A549 (cell line): ENCODE measurements around the gene SYAP1. TPM values are rescaled to one million over a fixed set of nuclear protein-coding genes. Genes with fewer than 3 reads are reported as not detected.

Source experiments
- ATAC-seq, 2 experiments: fragments of 200-7000 bp in 1 of 2; fragments of >200 bp in 1 of 2; cut with Nextera tagmentation in 1 of 2; cut with Tn5 transposase in 1 of 2; 3 replicates each; pipeline versions ENCODE4 v1.8.0 to v1.9.1; 2018 to 2020; ENCODE audit warnings: mild to moderate bottlenecking in 1 of 2, moderate library complexity in 1 of 2
- CTCF ChIA-PET: fragments of 300-600 bp; sonication (Branson Sonifier 250); formaldehyde crosslinking; extraction: SDS; loops from one replicate; lab custom pipeline; 2021; ENCODE audit warnings: antibody characterized with exemption, inconsistent platforms; lab: Yijun Ruan, JAX
- POLR2A ChIA-PET: fragments of 350-600 bp; formaldehyde crosslinking; extraction: SDS; loops from one replicate; lab custom pipeline; 2021; ENCODE audit warnings: antibody characterized with exemption, inconsistent platforms; lab: Yijun Ruan, JAX
- DNase-seq, 2 experiments: peaks; one replicate each; pipeline versions ENCODE4 v3.0.0 to v3.0.0-alpha.2; 2011 to 2016; ENCODE audit warnings: low read depth in 1 of 2, low spot score in 1 of 2
- FAIRE-seq: peaks from 2 replicates; lab custom pipeline; 2011; peaks lifted over from hg19 to GRCh38; lab: Jason Lieb, UNC
- H3K27ac ChIP-seq, 2 experiments: fragments of >200 bp; sonication (Bioruptor Twin); formaldehyde crosslinking; 3 replicates each; pipeline ENCODE4 v1.5.1; 2016 to 2017
- H3K4me1 ChIP-seq: fragments of >200 bp; sonication (Bioruptor Twin); formaldehyde crosslinking; 3 replicates; pipeline ENCODE4 v1.6.1; 2016
- H3K4me2 ChIP-seq: fragments of >200 bp; sonication (Bioruptor Twin); formaldehyde crosslinking; 3 replicates; pipeline ENCODE4 v1.6.1; 2016
- H3K4me3 ChIP-seq: fragments of >200 bp; sonication (Bioruptor Twin); formaldehyde crosslinking; 3 replicates; pipeline ENCODE4 v1.5.1; 2016
- H3K9me3 ChIP-seq: fragments of >200 bp; sonication (Bioruptor Twin); formaldehyde crosslinking; 3 replicates; pipeline ENCODE4 v1.6.1; 2016
- CBX8 ChIP-seq: fragments of 200-600 bp; sonication (generic); IDR thresholded peaks from 2 replicates; pipeline ENCODE4 v1.6.1; 2016
- CEBPB ChIP-seq, 2 experiments: fragments of >200 bp in 1 of 2; sonication (Bioruptor Twin) in 1 of 2; formaldehyde crosslinking in 1 of 2; IDR thresholded peaks; 2 replicates each; pipeline ENCODE4 v1.6.1; 2012 to 2016
- EP300 ChIP-seq, 2 experiments: fragments of >200 bp; sonication (Bioruptor Twin); formaldehyde crosslinking; IDR thresholded peaks; 2 replicates in 1 of 2; 3 replicates in 1 of 2; pipeline ENCODE4 v1.6.1; 2016 to 2017
- HOXA7 ChIP-seq: fragments of 250-450 bp; sonication (Bioruptor Pico); IDR thresholded peaks from 2 replicates; pipeline ENCODE4 v1.5.0; 2020; ENCODE audit warnings: mild to moderate bottlenecking, moderate library complexity
- JUN ChIP-seq, 2 experiments: fragments of >200 bp; sonication (Bioruptor Twin); formaldehyde crosslinking; IDR thresholded peaks; 2 replicates in 1 of 2; 3 replicates in 1 of 2; pipeline ENCODE4 v1.6.1; 2016 to 2017
- MYC ChIP-seq: IDR thresholded peaks from 2 replicates; pipeline ENCODE4 v1.6.1; 2012; ENCODE audit warnings: mild to moderate bottlenecking, inconsistent platforms, low read length, improper control_type of control experiment, borderline replicate concordance
- PHF8 ChIP-seq: fragments of 200-600 bp; sonication (generic); IDR thresholded peaks from 2 replicates; pipeline ENCODE4 v1.6.1; 2016; ENCODE audit warnings: low read depth, mild to moderate bottlenecking, antibody characterized with exemption, moderate library complexity, borderline replicate concordance
- POLR2A ChIP-seq: IDR thresholded peaks from 2 replicates; pipeline ENCODE4 v1.6.1; 2012; ENCODE audit warnings: mild to moderate bottlenecking, low read length
- POLR2AphosphoS2 ChIP-seq: conservative IDR thresholded peaks from 2 replicates; pipeline ENCODE4 v1.6.1; 2012; ENCODE audit warnings: low read length, improper control_type of control experiment, inconsistent platforms
- RFX5 ChIP-seq: fragments of 450-650 bp; IDR thresholded peaks from 2 replicates; pipeline ENCODE4 v1.7.1; 2014; ENCODE audit warnings: antibody characterized with exemption, mild to moderate bottlenecking, moderate library complexity
- ZC3H11A ChIP-seq: fragments of 450-650 bp; IDR thresholded peaks from 2 replicates; pipeline ENCODE4 v1.6.1; 2014; ENCODE audit warnings: antibody characterized with exemption, mild to moderate bottlenecking
- ZSCAN20 ChIP-seq: fragments of 250-450 bp; sonication (Bioruptor Pico); IDR thresholded peaks from 2 replicates; pipeline ENCODE4 v1.8.0; 2022; ENCODE audit warnings: mild to moderate bottlenecking, moderate library complexity
- WGBS: methylation state at CpG from one replicate; pipeline ENCODE4 v1.1.6; 2017; ENCODE audit errors: missing lambda C conversion rate; 5-methylcytosine and 5-hydroxymethylcytosine counted together
- polyA plus RNA-seq, 4 experiments: library from polyadenylated mRNA; depleted of rRNA in 3 of 4; stranded (reverse); fragments of >200 nt; fragmentation: RNase III in 1 of 4; extraction: RNeasy Plus Mini Kit Qiagen cat#74134 plus additional on column Dnase treatment in 1 of 4; gene quantifications; 2 replicates in 3 of 4; 3 replicates in 1 of 4; pipeline ENCODE4 v1.2.3, GENCODE V29; 2011 to 2017
- TF ChIP-seq, protein P1 (sequence below): fragments of >200 bp; sonication (Bioruptor Twin); formaldehyde crosslinking; IDR thresholded peaks from 3 replicates; pipeline ENCODE4 v1.6.1; 2016
- TF ChIP-seq, protein P2 (sequence below): IDR thresholded peaks from 2 replicates; pipeline ENCODE4 v1.6.1; 2012
- TF ChIP-seq, protein P3 (sequence below): fragments of 150-350 bp; IDR thresholded peaks from 2 replicates; pipeline ENCODE4 v1.6.1; 2014; ENCODE audit warnings: low read depth, mild to moderate bottlenecking, low read length
- TF ChIP-seq, protein P4 (sequence below): fragments of 450-650 bp; IDR thresholded peaks from 2 replicates; pipeline ENCODE4 v1.6.1; 2014; ENCODE audit warnings: antibody characterized with exemption
- TF ChIP-seq, protein P5 (sequence below): fragments of 200-600 bp; sonication (generic); IDR thresholded peaks from 2 replicates; pipeline ENCODE4 v1.6.1; 2016; ENCODE audit warnings: antibody characterized with exemption, mild to moderate bottlenecking, moderate library complexity

The SYAP1 gene
- polyA plus RNA-seq, 2 of the 4 experiments (the other 2 are of a cell fraction) = 18.9 to 20.9 TPM

DNA sequence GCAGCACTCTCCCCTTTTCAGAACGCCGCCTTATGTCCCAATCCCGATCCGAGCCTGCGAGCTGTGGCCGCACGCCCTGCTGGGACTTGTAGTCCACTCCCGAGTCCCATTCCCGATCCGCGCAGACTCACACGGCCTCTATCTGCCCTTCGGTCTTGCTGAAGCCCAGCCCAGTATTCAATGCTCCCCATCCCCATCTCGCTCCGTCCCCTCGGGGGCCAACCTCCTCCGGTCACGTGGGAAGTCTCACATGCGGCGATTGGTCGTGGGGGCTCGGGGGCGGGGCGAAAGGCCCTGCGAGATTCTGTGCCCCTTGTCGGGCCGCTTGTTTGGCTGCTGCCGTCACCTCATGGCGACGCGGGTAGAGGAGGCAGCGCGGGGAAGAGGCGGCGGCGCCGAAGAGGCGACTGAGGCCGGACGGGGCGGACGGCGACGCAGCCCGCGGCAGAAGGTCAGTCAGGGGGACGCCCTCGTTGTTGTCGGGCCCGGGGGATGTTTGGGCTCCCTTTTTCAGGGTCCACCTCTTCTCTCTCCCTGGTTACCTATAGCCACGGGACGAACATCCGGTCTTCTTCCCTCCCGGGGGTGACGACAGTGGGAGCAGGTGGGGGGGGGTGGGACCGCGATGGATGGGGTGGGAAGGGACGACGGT lies 66.9 kb downstream of the SYAP1 start, which contains the start of gene TXLNG:
TXLNG (plus strand) TSS at position 328 of the 652 bp plus-strand sequence; CDS start at position 350, 22 bp downstream.
- Histone ChIP-seq H3K27ac (peak within 1 kb of the TSS; percentile 77 to 100), H3K9me3 (no peaks in the 10 kb centered on the region), H3K4me3 (peak within 1 kb of the TSS; percentile 89), H3K4me2 (peak within 1 kb of the TSS; percentile 90), H3K4me1 (peaks cover 24% of the 10 kb centered on the region)
- ATAC-seq (peak; percentile 98 to 99), DNase-seq (peak; percentile 86 to 99), FAIRE-seq (peak; percentile 94)
- WGBS = 5% methylated on average over 16 of the region's 59 CpGs
- TF ChIP-seq, protein P1, sequence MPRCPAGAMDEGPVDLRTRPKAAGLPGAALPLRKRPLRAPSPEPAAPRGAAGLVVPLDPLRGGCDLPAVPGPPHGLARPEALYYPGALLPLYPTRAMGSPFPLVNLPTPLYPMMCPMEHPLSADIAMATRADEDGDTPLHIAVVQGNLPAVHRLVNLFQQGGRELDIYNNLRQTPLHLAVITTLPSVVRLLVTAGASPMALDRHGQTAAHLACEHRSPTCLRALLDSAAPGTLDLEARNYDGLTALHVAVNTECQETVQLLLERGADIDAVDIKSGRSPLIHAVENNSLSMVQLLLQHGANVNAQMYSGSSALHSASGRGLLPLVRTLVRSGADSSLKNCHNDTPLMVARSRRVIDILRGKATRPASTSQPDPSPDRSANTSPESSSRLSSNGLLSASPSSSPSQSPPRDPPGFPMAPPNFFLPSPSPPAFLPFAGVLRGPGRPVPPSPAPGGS = 0 out of 3 replicates have a peak, but pooled peaks have one; percentile 34
- TF ChIP-seq, protein P2, sequence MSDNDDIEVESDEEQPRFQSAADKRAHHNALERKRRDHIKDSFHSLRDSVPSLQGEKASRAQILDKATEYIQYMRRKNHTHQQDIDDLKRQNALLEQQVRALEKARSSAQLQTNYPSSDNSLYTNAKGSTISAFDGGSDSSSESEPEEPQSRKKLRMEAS = peak; percentile 55
- TF ChIP-seq, protein P3, sequence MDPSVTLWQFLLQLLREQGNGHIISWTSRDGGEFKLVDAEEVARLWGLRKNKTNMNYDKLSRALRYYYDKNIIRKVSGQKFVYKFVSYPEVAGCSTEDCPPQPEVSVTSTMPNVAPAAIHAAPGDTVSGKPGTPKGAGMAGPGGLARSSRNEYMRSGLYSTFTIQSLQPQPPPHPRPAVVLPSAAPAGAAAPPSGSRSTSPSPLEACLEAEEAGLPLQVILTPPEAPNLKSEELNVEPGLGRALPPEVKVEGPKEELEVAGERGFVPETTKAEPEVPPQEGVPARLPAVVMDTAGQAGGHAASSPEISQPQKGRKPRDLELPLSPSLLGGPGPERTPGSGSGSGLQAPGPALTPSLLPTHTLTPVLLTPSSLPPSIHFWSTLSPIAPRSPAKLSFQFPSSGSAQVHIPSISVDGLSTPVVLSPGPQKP = no peak
- TF ChIP-seq PHF8 (peak; percentile 64; the same call in 1 of the 2 replicates), POLR2A (peak; percentile 79), CEBPB (IDR thresholded peaks at IDR 0.05) (peak in 1 of 2 experiments; percentile 63; a peak in 2 of 4 replicates), JUN (IDR thresholded peaks at IDR 0.05) (peak; percentile 38 to 69; a peak in 4 of 5 replicates), ZC3H11A (no peak), MYC (peak; percentile 53; the same call in 1 of the 2 replicates)
- TF ChIP-seq, protein P4, sequence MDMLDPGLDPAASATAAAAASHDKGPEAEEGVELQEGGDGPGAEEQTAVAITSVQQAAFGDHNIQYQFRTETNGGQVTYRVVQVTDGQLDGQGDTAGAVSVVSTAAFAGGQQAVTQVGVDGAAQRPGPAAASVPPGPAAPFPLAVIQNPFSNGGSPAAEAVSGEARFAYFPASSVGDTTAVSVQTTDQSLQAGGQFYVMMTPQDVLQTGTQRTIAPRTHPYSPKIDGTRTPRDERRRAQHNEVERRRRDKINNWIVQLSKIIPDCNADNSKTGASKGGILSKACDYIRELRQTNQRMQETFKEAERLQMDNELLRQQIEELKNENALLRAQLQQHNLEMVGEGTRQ = peak; percentile 96
- ChIA-PET POLR2A (interaction anchor here (0.6 to 2.0 kb wide), 3 partner anchors 12 to 67 kb away, joined by 3 to 22 read pairs (median 3); partner anchors contain the start of gene SYAP1), CTCF (interaction anchor here (0.6 to 1.1 kb wide), 3 partner anchors 15 to 47 kb away, joined by 3 to 4 read pairs (median 3); no protein-coding TSS in a partner anchor)

DNA sequence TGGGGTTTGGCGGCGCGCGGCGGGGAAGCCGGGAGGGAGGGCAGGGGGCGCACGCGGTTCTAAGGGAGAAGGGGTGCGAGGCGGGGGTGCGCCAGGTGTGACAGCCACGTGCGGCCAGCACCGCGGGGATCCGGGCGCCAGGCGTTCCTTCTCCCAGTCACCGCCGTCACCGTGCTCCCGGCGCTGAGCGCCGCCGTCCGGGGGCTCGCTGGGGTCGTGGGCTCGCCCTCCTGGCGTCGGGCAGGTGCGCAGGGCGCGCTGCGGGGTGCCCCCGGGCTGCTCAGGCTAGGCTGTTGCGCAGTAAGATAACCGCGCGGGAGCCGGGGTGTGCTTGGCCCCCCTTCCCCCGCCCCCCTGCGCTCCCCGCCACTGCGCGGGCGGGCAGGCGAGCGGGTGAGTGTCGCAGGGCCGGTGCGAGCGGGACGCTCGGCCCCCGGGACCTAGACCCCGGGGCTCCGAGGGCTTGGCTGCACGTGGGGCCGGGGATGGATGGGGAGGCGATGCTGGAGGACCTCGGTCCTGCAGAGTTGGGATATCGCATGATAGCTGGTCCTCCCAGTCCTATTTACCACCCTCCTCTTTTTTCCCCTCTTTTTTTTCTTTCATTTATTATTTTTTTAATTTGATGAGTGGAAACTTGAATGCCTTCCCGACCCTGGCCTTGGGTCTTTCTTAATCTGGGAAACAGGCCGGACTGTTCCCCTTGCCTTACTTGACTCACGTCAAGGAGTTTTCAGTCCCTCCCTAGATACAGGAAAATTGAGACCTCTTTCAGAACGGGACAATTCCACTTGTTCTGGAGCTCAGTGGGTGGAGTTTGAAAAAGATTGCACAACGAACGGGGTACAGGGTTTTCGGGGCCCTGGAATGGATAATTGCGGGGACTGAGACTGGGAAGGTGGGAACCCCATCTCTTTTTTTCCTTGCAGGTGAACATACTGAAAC lies 67.7 kb downstream of the SYAP1 start:
- Histone ChIP-seq H3K4me2 (peak overlapping the region; percentile 77), H3K4me1 (peaks cover 24% of the 10 kb centered on the region), H3K4me3 (peak overlapping the region; percentile 89), H3K27ac (peak overlapping the region; percentile 77 to 100), H3K9me3 (no peaks in the 10 kb centered on the region)
- no peak for DNase-seq
- TF ChIP-seq CEBPB (IDR thresholded peaks at IDR 0.05) = peak; percentile 15 to 72; a peak in 3 of 4 replicates
- TF ChIP-seq CBX8 = no peak
- TF ChIP-seq, protein P2 = peak; percentile 60; the same call in 1 of the 2 replicates
- POLR2A ChIA-PET = interaction anchor here (0.6 to 1.5 kb wide), 2 partner anchors 15 to 68 kb away, joined by 3 to 6 read pairs; partner anchors contain the start of gene SYAP1
- FAIRE-seq = no peak
- CTCF ChIA-PET = no interaction called here
- 2% methylated on average over 42 of the region's 73 CpGs for WGBS
- peak; percentile 48 to 56 for ATAC-seq

DNA sequence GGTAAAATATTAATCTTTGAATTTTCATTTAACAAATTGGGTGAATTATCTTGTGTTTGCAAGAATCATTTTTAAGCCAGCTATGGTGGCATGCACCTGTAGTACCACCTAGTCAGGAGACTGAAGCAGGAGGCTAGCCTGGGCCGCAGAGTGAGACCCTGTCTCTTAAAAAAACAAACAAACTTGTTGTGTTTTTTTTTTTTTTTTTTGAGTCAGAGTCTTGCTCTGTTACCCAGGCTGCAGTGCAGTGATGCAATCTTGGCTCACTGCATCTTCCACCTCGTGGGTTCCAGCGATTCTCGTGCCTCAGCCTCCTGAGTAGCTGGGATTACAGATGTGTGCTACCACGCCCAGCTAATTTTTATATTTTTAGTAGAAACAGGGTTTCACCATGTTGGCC lies 69.1 kb downstream of the SYAP1 start:
- 0 out of 4 replicates have a peak, but pooled peaks of 1 of the 2 experiments have one; percentile 18 for TF ChIP-seq CEBPB (IDR thresholded peaks at IDR 0.05)
- no peak for TF ChIP-seq ZSCAN20 (CRISPR knock-in tag)
- TF ChIP-seq, protein P5, sequence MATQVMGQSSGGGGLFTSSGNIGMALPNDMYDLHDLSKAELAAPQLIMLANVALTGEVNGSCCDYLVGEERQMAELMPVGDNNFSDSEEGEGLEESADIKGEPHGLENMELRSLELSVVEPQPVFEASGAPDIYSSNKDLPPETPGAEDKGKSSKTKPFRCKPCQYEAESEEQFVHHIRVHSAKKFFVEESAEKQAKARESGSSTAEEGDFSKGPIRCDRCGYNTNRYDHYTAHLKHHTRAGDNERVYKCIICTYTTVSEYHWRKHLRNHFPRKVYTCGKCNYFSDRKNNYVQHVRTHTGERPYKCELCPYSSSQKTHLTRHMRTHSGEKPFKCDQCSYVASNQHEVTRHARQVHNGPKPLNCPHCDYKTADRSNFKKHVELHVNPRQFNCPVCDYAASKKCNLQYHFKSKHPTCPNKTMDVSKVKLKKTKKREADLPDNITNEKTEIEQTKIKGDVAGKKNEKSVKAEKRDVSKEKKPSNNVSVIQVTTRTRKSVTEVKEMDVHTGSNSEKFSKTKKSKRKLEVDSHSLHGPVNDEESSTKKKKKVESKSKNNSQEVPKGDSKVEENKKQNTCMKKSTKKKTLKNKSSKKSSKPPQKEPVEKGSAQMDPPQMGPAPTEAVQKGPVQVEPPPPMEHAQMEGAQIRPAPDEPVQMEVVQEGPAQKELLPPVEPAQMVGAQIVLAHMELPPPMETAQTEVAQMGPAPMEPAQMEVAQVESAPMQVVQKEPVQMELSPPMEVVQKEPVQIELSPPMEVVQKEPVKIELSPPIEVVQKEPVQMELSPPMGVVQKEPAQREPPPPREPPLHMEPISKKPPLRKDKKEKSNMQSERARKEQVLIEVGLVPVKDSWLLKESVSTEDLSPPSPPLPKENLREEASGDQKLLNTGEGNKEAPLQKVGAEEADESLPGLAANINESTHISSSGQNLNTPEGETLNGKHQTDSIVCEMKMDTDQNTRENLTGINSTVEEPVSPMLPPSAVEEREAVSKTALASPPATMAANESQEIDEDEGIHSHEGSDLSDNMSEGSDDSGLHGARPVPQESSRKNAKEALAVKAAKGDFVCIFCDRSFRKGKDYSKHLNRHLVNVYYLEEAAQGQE = no peak
- TF ChIP-seq POLR2AphosphoS2 = no peak
- TF ChIP-seq EP300 (IDR thresholded peaks at IDR 0.05) = no peak
- TF ChIP-seq HOXA7 (CRISPR knock-in tag) = no peak
- TF ChIP-seq PHF8 = no peak
- no peak for TF ChIP-seq RFX5
- DNase-seq (no peak), FAIRE-seq (no peak), ATAC-seq (no peak)
- no peak overlapping the region for H3K4me3 ChIP-seq
- no peaks in the 10 kb centered on the region for H3K9me3 ChIP-seq
- POLR2A ChIA-PET = interaction anchor here (1.5 kb wide), 1 partner anchor 17 kb away, joined by 6 read pairs; no protein-coding TSS in a partner anchor
- CTCF ChIA-PET = interaction anchor here (0.7 kb wide), 1 partner anchor 386 kb away, joined by 4 read pairs; no protein-coding TSS in a partner anchor
- 60% methylated on average over 5 of the region's 5 CpGs for WGBS
- no peak overlapping the region for H3K27ac ChIP-seq
- H3K4me2 ChIP-seq = peak overlapping the region; percentile 77
- peaks cover 24% of the 10 kb centered on the region for H3K4me1 ChIP-seq
